NCI-H446 (cell line): Measurements from ENCODE around the gene FIZ1.
"Not testable (repeated sequence)": the region's sequence is repeated elsewhere in the genome, so short reads cannot be mapped to it uniquely, and the experiment has no call there.

Experiments used
- DNase-seq, 2 experiments: peaks; one replicate each; lab custom pipeline; 2025; lab: John Stamatoyannopoulos, UW

FIZ1 gene

DNA sequence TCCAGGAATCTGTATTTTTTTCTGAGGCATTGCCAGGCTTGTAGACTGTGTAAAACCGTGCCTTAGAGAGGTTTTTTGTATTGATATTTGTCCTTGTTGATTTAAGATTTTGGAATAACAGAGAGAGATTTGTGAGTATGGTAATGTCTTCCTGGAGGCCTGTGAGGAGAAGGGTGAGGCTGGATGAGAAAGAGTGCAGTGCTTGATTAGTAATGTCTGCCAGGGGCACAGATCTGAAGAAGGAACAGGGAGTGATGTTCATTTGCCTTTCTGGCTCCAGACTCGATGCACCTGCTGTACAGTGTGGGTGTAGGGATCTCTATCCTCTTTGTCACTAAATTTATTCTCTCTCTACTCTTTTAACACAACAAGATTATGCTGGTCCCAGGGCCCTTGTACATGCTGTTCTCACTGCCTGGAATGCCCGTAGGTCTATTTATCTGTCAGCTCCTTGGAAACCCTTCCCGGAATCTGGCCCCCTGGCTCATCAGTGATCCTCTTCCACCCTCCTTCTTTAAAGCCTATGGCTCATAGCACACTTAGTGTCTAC lies 4.2 kb downstream of the FIZ1 start:
- DNase-seq = no peak

DNA sequence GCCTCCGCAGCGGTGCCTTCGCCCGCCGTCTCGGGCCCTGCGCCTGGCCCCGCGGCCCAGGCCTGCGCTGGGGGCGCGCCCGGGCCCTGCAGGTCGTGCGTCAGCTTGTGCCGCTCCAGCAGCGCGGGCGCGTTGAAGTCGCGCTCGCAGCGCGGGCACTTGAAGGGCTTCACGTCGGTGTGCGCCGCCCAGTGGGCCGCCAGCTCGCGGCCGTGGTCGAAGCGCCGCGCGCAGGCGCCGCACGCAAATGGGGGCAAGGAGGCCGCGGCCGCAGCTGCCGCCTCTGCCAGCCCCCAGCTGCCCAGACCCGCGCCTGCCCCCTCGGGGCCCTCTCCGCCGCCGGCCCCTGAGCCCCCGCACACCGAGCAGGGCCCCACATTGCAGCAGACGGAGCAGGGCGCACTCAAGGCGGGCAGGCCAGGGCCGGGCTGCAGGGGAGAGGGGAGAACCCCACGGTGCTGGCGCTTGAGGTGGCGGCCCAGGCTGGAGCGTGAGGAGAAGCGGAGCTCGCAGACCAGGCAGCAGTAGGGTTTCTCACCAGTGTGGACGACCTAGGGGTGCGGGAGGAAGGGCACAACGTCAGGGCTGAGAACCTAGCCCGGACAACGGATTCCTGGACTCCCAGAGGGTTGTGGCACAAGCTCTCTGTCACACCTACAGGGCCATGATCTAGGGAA lies 6.1 kb downstream of the FIZ1 start:
- no peak for DNase-seq

DNA sequence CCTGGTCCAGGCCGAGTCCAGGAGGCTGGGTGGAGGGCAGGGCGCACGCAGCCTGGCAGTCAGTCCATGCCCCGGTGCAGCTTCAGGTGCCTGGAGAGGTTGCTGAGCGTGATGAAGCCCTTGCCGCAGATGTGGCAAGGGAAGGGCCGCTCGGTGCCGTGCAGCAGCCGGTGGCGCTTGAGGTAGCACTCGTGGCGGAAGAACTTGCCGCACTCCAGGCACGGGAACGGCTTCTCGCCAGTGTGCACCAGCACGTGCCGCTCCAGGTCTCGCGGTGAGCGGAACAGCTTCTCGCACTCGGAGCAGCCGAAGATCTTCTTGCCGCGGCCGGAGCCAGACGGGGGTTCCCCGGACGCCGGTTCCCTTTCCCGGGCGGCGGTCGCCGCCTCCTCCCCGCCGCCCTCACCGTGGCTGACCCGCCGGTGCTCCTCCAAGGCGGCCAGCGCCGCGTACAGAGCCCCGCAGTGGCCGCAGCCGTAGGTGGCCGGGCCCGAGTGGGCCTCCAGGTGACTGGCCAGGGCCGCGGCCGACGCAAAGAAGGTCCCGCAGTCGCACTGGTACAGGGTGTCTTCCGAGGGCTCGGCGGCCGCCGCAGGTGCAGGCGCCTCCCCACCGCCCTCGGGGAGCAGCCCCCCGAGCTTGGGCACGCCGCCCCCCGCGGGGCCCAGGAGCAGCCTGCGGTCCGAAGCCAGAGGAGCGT lies 6.8 kb downstream of the FIZ1 start:
- no peak for DNase-seq

DNA sequence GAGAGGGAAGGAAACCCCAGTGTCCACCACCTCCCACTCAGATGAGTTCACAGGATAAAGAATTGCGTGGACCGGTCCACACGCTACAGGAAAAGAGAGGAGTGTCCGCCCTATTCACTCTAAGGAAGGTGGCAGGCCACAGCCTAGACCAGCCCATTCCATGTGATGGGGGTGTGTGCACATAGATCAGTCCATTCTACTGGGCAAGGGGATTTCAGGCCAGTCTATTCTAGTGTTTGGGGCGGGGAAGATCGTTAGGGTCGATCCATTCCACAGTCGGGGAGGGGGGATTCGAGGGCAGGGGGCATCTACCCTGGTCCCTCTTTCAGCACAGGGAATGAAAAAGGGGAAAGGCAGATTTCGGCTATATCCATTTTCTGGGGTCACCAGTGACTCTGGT lies 7.8 kb downstream of the FIZ1 start:
- no peak for DNase-seq

DNA sequence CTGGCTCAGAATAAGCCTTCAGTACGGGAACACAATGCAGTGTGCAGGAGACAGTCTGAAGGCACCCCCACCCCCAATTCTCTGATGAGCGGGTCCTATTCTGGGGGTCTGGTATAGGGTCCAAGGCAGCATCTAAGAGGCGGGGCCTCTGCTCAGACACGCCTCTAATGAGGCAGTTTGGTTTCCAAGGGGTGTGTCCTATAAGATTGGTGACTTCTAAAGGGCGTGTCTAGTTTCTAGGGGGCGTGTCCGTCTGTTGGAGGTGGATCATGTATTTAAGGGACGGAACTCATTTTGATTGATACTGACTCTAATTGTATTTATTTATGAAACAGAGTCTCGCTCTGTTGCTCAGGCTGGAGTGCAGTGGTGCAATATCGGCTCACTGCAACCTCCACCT lies 8.7 kb downstream of the FIZ1 start:
- no peak for DNase-seq

DNA sequence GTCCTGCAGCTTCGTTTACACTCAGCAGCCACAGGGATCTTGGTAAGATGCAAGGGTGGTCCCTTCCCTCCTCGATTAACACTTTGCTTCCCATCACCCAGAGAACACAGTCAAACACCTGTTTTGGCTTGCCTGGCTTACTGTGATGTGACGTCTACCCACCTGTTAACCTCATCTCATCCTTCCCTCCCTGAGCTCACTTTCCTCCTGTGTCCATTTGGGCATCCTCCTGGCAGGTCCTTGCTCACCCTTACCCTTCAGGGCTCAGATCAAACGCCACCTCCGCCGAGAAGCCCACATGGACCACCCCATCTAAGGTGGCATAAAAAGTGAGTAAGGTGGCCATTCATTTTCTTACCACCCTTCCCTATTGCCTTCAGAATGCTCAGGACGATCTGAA lies 9.2 kb downstream of the FIZ1 start:
- DNase-seq = no peak

DNA sequence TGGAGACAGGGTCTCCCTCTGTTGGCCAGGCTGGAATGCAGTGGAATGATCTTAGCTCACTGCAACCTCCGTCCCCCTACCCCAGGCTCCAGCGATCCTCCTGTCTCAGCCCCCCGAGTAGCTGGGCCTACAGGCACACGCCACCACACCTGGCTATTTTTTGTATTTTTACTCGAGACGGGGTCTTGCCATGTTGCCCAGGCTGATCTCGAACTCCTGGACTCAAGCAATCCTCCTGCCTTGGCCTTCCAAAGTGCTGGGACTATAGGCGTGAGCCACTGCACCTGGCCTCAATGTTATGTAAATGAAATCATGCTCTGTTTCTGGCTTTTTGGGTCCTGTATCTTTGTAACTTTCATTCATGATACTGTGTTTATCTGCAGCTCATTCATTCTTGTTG lies 10.6 kb downstream of the FIZ1 start:
- DNase-seq = no peak

DNA sequence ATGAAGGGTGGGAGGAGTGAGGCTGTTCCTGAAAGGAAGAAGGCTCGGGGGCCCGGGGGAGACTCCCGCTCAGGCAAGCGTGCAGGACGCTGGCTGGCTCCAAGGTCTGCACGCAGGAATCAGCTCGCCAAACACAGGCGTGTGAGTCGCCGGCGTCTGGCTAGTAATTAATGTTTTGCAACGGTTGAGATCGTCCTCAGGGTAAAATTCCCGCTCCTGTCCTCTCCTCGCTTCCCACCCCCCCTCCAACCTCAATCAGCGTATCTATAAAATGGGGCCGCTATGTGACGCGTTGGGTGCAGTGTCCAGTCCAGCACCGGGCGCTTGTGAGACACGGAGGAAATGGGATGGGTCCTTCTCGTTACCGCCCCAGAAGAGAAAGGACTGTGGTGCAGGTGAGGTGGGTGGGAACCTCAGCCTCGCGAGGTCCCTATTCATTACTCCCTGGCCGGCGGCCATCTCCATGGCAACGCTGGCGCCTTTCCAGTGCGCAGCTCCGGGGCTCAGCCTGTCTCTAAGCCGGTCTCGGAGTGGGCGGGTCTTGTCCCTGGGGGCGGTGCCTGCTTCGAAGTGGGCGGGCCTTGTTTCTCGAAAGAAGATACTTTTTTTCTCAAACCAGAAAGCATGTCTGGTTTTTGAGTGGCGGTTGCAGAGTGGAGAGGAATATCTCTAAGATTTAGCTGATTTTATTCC lies 12.2 kb downstream of the FIZ1 start:
- DNase-seq = peak; percentile 90 to 97

DNA sequence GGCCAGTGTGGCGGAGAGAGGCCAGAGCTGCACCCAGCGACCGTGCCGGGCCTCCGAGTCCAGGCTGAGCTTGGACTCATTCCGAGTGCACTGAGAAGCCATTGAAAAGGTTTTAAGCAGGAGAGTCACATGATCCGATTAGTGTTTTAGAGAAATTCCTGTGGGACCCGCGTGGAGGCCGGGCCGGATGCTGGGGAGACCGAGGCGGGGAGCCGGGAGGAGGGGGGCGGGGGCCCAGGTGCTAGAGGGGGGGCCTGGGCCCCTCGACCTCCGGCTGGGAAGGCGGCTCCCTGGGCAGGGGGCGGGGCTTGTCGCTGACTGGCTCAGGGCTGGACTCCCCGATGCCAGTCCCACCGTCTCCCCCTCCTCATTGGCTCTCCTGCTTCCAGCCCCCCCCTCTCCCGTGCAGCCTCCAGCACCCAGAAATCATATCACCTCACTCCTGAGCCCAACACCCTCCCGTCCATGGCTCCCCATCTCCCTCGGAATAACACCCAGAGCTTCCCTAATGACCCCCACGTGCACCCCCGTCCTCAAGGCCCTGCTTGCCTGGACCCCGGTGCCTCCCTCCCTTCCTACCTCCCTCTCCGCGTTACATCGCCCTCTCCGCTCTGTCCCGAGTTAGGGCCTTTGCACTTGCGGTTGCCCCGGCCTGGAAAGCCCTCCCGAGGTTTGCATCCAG lies 13.5 kb downstream of the FIZ1 start:
- DNase-seq = no peak

DNA sequence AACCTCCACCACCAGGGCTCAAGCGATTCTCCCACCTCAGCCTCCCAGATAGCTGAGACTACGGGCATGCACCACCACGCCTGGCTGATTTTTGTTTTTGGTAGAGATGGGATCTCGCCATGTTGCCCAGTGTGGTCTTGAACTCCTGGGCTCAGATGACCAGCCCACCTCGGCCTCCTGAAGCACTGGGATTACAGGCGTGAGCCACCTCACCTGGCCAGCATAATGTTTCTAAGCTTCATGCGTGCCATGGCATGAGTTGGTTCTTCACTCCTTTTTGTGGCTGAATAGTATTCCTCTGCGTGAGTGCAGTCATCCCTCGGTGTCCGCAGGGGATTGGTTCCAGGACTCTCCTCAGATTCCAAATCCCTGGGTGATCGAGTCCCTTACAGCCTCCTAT lies 14.4 kb downstream of the FIZ1 start:
- no peak for DNase-seq

DNA sequence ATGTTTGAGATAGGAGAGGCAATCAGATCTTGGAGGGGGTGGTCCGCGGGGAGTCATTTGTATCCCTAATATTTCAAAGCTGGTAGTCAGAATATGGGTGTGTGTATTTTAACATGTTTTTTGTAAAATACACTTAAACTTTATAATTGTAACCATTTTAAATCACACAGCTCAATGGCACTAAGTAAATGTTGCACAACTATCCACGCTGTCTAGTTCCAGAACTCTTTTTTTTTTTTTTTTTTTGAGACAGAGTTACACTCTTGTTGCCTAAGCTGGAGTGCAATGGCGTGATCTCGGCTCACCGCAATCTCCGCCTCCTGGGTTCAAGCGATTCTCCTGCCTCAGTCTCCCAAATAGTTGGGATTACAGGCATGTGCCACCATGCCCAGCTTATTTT lies 15.4 kb downstream of the FIZ1 start:
- DNase-seq = not testable (repeated sequence)

DNA sequence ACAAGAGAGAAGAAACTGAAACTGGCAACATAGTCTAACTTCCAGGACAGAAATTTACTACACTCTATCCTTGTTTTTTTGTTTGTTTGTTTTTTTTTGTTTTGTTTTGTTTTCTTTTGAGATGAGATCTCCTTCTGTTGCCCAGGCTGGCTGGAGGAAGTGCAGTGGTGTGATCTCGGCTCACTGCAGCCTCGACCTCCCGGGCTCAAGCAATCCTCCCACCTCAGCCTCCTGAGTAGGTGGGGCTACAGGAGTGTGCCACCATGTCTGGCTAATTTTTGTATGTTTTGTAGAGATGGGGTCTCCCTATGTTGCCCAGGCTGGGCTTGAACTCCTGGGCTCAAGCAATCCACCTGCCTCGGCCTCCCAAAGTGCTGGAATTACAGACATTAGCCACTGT lies 17.0 kb downstream of the FIZ1 start:
- not testable (repeated sequence) for DNase-seq

DNA sequence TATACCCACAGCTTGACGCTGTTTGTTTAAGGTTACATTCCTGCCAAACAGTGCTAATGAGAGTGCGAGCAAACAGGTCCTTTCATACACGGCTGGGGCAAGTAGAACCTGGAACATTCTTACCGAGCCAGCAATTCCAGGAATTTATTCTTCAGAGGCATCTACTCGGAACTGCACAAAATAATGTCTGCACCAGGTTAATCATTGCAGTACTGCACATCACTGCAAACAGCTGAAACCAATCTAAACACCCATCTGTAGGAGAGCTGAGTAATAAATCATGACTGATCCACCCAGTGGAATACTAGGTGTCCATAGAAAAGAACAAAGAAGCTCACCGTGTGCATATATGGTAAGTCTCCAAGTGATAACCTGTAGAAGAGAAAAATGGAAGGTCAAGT lies 17.5 kb downstream of the FIZ1 start:
- DNase-seq = no peak

DNA sequence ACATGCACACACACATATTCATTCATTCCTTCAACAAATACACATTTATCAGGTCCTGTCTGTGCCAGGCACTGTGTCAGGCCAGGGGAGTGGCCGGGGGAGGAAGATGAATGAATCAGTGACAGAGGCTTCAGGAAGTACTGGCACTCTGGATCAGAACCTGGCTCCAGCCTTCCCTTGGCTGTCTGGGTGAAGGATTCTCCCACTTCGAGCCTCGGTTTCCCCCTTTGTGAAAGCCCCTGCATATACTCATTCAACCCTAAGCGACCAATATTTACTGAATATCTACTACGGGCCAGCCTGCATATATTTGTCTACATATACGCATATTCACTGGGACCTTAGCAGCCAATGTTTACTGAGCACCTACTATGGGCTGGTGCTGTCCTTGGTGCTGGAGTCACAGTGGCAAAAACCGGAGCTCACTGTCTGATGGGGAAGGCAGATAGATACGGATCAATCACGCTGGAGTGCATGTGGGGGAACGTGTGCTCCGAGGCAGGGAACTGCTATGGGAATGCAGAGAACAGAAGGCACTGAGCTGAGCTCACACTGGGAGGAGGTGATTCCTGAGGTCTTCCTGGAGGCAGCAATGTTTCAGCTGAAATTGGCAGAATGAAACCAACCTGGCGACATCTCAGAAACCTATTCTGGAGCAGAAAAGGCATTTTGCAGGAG lies 18.0 kb downstream of the FIZ1 start:
- DNase-seq = no peak

DNA sequence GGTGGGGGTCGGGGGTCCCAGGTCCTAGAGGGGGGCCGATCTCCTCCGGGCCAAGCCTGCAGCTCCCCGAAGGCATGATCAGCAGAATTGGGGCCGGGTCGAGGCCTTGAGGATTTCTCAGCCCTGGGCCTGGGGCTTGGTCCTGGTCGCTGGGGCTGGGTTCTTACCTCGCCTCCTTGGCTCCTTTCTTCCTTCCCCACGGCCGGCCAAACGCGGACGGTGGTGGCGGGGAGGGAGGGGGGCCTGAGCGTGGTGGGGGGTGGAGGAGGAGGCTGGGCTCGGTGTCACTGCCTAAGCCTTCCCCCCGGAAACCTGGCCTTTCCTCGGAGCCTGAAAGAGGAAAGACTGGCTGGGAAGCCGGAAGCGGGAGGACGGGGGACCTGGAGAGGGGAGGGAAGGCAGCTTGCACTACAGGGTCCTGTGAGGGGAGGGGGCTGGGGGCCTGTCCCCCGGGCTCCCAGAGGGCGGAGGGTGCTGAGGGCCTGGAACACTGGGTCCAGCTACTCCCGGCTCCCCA lies 18.6 kb downstream of the FIZ1 start, which contains the start of gene ZNF579:
TSS of gene ZNF579 (minus strand) at position 221 of the 517 bp plus-strand sequence. CDS start 1,209 bp downstream, outside the sequence.
- DNase-seq = peak; percentile 88 to 91

DNA sequence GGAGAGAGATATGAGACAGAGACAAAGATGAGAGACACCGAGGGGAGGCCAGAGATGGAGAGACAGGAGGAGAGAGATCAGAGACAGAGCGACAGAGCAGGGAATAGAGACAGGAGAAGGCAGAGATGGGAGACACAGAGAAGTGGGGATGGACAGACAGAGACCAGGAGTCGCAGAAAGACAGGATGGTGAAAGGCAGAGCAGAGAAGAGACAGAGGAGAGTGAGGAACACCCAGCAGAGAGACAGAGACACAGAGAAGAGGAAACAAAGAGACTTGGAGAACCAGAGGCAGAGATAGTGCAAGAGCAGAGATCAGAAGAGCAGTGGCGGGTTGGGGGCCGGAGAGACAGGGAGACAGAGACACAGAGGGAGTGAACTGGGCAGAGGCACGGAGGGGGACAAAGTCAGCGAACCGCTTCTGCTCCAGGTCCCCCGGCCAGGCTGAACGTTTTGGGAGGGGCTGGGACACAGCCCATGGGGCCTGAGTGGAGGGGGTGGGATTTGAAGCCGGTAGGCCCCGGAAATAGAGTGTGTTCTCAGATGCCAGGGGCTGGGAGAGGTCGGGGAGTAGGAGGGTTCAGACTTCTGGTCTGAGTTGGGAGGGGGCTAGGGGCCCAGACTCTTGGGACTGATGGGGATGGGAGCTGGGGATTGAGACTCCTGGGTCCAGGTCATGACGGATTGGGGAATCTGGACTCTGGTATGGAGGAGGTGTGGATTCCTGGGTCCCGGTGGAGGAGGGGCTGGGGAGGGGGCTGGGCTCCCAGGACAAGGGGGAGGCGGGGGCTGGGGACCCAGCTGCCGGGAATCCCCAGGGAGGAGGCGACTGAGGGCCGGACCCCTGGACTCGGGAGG lies 19.3 kb downstream of the FIZ1 start:
- DNase-seq = peak in 1 of 2 experiments; percentile 30

DNA sequence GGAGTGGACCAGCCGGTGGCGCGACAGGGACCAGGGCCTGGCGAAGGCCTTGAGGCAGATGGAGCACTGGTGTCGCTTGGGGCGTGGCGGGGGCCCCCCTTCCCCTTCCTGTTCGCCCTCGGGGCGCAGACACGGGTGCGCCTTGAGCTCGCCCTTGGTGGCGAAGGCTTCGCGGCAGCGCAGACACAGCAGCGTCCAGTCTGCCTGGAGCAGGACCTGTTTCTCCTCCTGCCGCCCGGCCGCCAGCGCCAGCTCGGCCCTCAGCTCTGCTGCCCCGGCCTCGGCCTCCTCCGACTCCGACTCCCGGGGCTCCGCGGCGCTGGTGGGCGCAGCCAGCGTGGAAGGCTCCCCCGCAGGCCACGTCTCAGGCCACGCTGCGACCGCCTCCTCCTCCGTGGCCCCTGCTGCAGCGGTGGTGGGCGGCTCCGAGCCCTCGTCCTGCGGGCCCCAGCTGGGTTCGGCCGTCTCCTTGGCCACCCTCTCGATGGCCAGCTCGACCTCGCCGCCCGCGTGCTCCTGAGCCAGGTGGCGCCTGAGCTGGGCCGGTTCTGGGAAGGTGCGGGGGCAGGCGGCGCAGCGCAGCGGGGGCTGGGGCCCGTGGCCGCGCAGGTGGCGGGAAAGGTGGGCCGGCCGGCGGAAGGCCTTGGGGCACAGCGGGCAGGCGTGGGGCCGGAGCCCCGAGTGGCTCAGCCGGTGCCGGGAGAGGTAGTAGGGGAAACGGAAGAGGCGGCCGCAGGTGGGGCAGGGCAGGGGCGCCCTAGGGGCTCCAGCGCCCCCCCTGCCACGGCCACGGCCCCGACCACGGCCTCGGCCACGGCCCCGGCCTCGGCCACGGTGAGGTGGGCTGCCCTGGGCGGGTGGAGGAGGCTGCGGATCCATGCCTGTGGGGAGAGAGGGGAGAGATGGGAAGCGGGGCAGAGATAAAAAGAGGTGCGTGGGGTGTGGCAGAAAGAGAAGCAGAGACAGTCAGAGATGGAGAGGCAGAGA lies 20.3 kb downstream of the FIZ1 start:
- no peak for DNase-seq

DNA sequence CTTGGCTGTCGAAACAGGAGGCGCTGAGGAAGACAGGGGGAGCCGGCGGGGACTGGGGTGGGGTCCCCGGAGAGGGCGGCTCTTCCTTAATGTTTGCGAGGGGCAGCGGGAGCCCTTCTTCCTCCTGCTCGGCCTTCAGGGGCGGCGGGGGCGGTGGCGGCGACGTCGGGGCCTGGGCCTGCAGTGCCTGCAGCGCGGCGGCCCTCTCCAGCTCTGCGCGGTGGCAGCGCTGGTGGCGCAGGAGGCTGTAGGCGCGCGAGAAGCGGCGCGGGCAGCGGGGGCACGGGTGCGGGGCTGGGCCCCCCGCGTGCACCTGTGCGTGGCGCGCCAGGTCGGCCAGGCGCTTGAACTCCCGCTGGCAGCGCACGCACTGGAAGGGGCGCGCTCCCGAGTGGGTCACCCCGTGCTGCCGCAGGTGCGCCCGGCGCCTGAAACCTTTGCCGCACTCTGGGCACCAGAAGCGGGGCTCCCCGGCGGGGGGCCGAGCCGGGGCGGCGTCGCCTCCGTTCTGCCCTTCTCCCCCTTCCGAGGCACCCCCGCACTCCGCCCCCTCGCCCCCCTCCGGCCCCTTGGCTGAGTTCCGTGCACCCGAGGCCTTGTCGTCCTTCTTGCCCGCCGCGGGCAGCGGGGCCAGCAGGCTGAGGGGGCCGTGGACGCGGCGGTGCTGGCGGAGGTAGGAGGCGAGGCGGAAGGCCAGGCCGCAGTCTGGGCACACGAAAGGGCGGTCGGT lies 21.1 kb downstream of the FIZ1 start:
- no peak for DNase-seq

DNA sequence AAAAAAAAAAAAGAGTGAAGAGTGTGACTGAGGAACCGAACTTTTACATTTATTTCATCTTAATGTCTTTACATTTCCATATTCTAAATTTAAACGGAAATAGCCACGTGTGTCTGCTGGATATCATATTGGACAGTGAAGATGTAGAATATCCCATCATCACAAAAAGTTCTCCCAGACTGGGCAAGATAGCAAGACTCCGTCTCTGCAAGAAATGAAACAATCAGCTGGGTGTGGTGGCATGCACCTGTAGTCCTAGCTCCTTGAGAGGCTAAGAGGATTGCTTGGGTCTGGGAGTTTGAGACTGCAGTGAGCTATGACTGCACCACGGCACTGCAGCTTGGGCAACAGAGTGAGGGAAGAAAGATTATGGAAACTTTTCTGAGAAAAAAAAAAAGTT lies 22.6 kb downstream of the FIZ1 start:
- DNase-seq = no peak
